HepG2 (cell line): ENCODE data around the gene STX10. TPM values are rescaled to one million over a fixed set of nuclear protein-coding genes. Genes with fewer than 3 reads are reported as not detected.
A peak's percentile ranks its signal among the peaks of the same experiment; 100 is the strongest.

ENCODE experiments used
- CBFB ChIP-seq: sonication (generic); formaldehyde crosslinking; IDR thresholded peaks from 2 replicates; pipeline ENCODE4 v1.4.0; 2020; ENCODE audit warnings: missing genetic modification reagents
- CEBPG ChIP-seq: IDR thresholded peaks from 2 replicates; pipeline ENCODE4 v1.6.1; 2016
- CENPX ChIP-seq: sonication (generic); formaldehyde crosslinking; IDR thresholded peaks from 2 replicates; pipeline ENCODE4 v1.9.0; 2021; ENCODE audit warnings: mild to moderate bottlenecking, missing genetic modification reagents, moderate library complexity
- CHD2 ChIP-seq: IDR thresholded peaks from 2 replicates; pipeline ENCODE4 v1.6.1; 2011; ENCODE audit warnings: low read depth, low read length, improper control_type of control experiment
- DNMT1 ChIP-seq: sonication (generic); formaldehyde crosslinking; IDR thresholded peaks from 2 replicates; pipeline ENCODE4 v1.5.1; 2020; ENCODE audit warnings: mild to moderate bottlenecking, missing genetic modification reagents
- GATA4 ChIP-seq: sonication (generic); IDR thresholded peaks from 2 replicates; pipeline ENCODE4 v1.6.1; 2016; ENCODE audit warnings: antibody characterized with exemption, low read depth, borderline replicate concordance
- GATAD1 ChIP-seq: IDR thresholded peaks from 2 replicates; pipeline ENCODE4 v1.6.1; 2016; ENCODE audit warnings: missing genetic modification reagents, missing compliant biosample characterization
- ISL2 ChIP-seq: sonication (generic); formaldehyde crosslinking; IDR thresholded peaks from 2 replicates; pipeline ENCODE4 v1.5.0; 2020; ENCODE audit warnings: missing genetic modification reagents
- MTA1 ChIP-seq: sonication (generic); formaldehyde crosslinking; IDR thresholded peaks from 2 replicates; pipeline ENCODE4 v1.4.0; 2020; ENCODE audit warnings: missing genetic modification reagents, mild to moderate bottlenecking, borderline replicate concordance
- MXD4 ChIP-seq: IDR thresholded peaks from 2 replicates; pipeline ENCODE4 v1.6.1; 2016; ENCODE audit warnings: mild to moderate bottlenecking, missing biosample characterization, missing genetic modification reagents
- NFATC3 ChIP-seq: sonication (generic); formaldehyde crosslinking; IDR thresholded peaks from 2 replicates; pipeline ENCODE4 v1.5.1; 2020; ENCODE audit warnings: mild to moderate bottlenecking, missing genetic modification reagents
- PHF5A ChIP-seq: IDR thresholded peaks from one replicate; pipeline ENCODE4 v1.6.1; 2018; ENCODE audit warnings: low read depth, missing genetic modification reagents; ENCODE audit not compliant: unreplicated experiment
- PTBP1 ChIP-seq: fragments of 200-400 bp; formaldehyde crosslinking; IDR thresholded peaks from 2 replicates; pipeline ENCODE4 v1.6.1; 2018; ENCODE audit warnings: low read length, low read depth; ENCODE audit not compliant: poor library complexity, severe bottlenecking
- RCOR2 ChIP-seq: IDR thresholded peaks from 2 replicates; pipeline ENCODE4 v1.6.1; 2016; ENCODE audit warnings: missing biosample characterization, missing genetic modification reagents
- SRSF9 ChIP-seq: fragments of 200-400 bp; formaldehyde crosslinking; IDR thresholded peaks from 2 replicates; pipeline ENCODE4 v1.6.1; 2018; ENCODE audit warnings: borderline replicate concordance, mild to moderate bottlenecking, low read depth, low read length; ENCODE audit not compliant: insufficient read depth, poor library complexity, severe bottlenecking
- SRY ChIP-seq: sonication (generic); formaldehyde crosslinking; IDR thresholded peaks from 2 replicates; pipeline ENCODE4 v1.8.0; 2022; ENCODE audit warnings: mild to moderate bottlenecking, missing genetic modification reagents
- ZBTB3 ChIP-seq: sonication (generic); formaldehyde crosslinking; IDR thresholded peaks from 2 replicates; pipeline ENCODE4 v1.4.0; 2020; ENCODE audit warnings: low read depth, mild to moderate bottlenecking, moderate library complexity, missing genetic modification reagents, borderline replicate concordance
- ZNF550 ChIP-seq: sonication (generic); formaldehyde crosslinking; IDR thresholded peaks from 2 replicates; pipeline ENCODE4 v1.4.0; 2020; ENCODE audit warnings: mild to moderate bottlenecking, missing genetic modification reagents, borderline replicate concordance
- ZNF556 ChIP-seq: sonication (generic); formaldehyde crosslinking; IDR thresholded peaks from 2 replicates; pipeline ENCODE4 v1.4.0; 2020; ENCODE audit warnings: mild to moderate bottlenecking, missing genetic modification reagents, borderline replicate concordance
- ZNF577 ChIP-seq: sonication (generic); formaldehyde crosslinking; IDR thresholded peaks from 2 replicates; pipeline ENCODE4 v1.4.0; 2020; ENCODE audit warnings: mild to moderate bottlenecking, low read depth, missing genetic modification reagents, borderline replicate concordance
- ZNF788 ChIP-seq: sonication (generic); formaldehyde crosslinking; IDR thresholded peaks from 2 replicates; pipeline ENCODE4 v1.5.0; 2020; ENCODE audit warnings: mild to moderate bottlenecking, missing genetic modification reagents, borderline replicate concordance
- polyA plus RNA-seq, 8 experiments: library from polyadenylated mRNA; depleted of rRNA in 3 of 8; stranded (reverse) in 7 of 8; unstranded in 1 of 8; fragments of >200 nt; fragmentation: Illumina TruSeq in 4 of 8; extraction: Trizol in 4 of 8; gene quantifications; 2 replicates each; pipeline versions ENCODE4 v1.2.1 to v1.2.3, GENCODE V29; 2011 to 2016; ENCODE audit warnings: low read depth in 4 of 8, missing spikeins in 1 of 8, mixed read lengths in 1 of 8; ENCODE audit not compliant: insufficient read depth in 1 of 8
- total RNA-seq, 5 experiments: library from RNA; depleted of rRNA; stranded (reverse); fragments of >200 nt; fragmentation: Illumina TruSeq; extraction: Trizol; gene quantifications; 2 replicates each; pipeline ENCODE4 v1.2.3, GENCODE V29; 2016; ENCODE audit warnings: low read depth in 1 of 5
- TF ChIP-seq, protein P1 (sequence below): sonication (generic); formaldehyde crosslinking; IDR thresholded peaks from 2 replicates; pipeline ENCODE4 v1.4.0; 2020; ENCODE audit warnings: mild to moderate bottlenecking, missing genetic modification reagents
- TF ChIP-seq, protein P2 (sequence below): sonication (generic); formaldehyde crosslinking; IDR thresholded peaks from 2 replicates; pipeline ENCODE4 v1.8.0; 2022; ENCODE audit warnings: mild to moderate bottlenecking, missing genetic modification reagents; ENCODE audit not compliant: insufficient replicate concordance
- TF ChIP-seq, protein P3 (sequence below): sonication (generic); formaldehyde crosslinking; IDR thresholded peaks from 2 replicates; pipeline ENCODE4 v1.4.0; 2020; ENCODE audit warnings: missing genetic modification reagents
- TF ChIP-seq, protein P4 (sequence below): sonication (generic); formaldehyde crosslinking; conservative IDR thresholded peaks from 2 replicates; pipeline ENCODE4 v1.8.0; 2022; ENCODE audit warnings: mild to moderate bottlenecking, moderate library complexity, missing genetic modification reagents

STX10 gene
- total and polyA plus RNA-seq, 2 of the 13 experiments (the other 11 are each of a cell fraction or from before 2014, with no cell fraction given), result 47.9 to 66.4 TPM

DNA sequence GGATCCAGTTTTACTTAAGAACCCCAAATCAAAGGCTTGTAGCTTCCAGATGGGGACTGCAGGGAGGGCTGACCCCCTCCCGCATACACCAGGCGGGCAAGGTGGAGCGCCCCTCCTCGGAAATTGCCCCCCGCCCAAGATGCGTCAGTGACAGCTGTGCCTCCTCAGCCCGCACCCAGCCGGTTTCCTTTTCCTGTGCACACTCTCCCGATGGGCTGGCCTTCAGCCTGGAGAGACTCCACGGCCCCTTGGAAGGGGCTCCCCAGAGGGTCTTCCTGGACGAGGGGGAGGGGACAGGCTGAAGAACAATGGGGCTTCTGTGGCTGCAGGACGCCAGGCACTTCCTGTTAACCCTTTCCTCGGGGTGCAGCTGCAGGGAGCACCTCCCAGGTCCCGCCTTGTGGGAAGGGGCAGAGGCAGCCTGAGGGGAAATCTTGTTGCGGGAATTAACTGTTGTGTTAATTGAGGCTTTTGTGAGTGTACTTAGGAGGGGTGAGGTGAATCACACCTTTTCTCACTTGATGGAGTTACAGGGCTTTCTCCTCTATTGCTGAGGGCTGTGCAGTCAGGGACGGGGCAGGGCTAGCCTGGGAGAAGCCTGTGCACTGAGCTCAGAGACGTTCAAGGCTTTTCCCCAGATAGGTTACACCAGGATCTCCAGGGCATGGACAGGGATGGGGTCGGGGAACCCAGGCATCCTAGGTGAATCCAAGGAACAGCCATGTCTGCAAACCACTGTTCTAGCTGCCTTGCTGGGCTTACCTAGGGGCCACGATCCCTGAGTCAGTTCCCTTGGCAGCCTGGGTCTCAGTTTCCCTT is 14.4 kb upstream of the STX10 start (continued):
- TF ChIP-seq, protein P1, sequence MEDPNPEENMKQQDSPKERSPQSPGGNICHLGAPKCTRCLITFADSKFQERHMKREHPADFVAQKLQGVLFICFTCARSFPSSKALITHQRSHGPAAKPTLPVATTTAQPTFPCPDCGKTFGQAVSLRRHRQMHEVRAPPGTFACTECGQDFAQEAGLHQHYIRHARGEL (CRISPR knock-in tag), result no peak
- TF ChIP-seq, protein P2, sequence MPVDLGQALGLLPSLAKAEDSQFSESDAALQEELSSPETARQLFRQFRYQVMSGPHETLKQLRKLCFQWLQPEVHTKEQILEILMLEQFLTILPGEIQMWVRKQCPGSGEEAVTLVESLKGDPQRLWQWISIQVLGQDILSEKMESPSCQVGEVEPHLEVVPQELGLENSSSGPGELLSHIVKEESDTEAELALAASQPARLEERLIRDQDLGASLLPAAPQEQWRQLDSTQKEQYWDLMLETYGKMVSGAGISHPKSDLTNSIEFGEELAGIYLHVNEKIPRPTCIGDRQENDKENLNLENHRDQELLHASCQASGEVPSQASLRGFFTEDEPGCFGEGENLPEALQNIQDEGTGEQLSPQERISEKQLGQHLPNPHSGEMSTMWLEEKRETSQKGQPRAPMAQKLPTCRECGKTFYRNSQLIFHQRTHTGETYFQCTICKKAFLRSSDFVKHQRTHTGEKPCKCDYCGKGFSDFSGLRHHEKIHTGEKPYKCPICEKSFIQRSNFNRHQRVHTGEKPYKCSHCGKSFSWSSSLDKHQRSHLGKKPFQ, result peak; percentile 32
- TF ChIP-seq ZNF556 (CRISPR knock-in tag), result no peak
- peak; percentile 86 for TF ChIP-seq ZNF788 (CRISPR knock-in tag)
- TF ChIP-seq MTA1, result peak; percentile 90; the same call in 1 of the 2 replicates
- TF ChIP-seq ISL2 (CRISPR knock-in tag), result peak; percentile 69; the same call in 1 of the 2 replicates
- TF ChIP-seq NFATC3 (CRISPR knock-in tag), result no peak
- TF ChIP-seq ZNF577 (CRISPR knock-in tag), result no peak
- TF ChIP-seq ZNF550, result no peak
- TF ChIP-seq PHF5A (CRISPR knock-in tag), result peak; percentile 69
- TF ChIP-seq CEBPG, result peak; percentile 27; the same call in 1 of the 2 replicates
- TF ChIP-seq MXD4 (CRISPR knock-in tag), result 0 out of 2 replicates have a peak, but pooled peaks have one; percentile 23
- TF ChIP-seq ZBTB3 (CRISPR knock-in tag), result no peak
- TF ChIP-seq, protein P3, sequence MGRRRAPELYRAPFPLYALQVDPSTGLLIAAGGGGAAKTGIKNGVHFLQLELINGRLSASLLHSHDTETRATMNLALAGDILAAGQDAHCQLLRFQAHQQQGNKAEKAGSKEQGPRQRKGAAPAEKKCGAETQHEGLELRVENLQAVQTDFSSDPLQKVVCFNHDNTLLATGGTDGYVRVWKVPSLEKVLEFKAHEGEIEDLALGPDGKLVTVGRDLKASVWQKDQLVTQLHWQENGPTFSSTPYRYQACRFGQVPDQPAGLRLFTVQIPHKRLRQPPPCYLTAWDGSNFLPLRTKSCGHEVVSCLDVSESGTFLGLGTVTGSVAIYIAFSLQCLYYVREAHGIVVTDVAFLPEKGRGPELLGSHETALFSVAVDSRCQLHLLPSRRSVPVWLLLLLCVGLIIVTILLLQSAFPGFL (CRISPR knock-in tag), result no peak
- TF ChIP-seq PTBP1, result no peak
- peak; percentile 57 for TF ChIP-seq GATAD1 (CRISPR knock-in tag)
- TF ChIP-seq, protein P4, sequence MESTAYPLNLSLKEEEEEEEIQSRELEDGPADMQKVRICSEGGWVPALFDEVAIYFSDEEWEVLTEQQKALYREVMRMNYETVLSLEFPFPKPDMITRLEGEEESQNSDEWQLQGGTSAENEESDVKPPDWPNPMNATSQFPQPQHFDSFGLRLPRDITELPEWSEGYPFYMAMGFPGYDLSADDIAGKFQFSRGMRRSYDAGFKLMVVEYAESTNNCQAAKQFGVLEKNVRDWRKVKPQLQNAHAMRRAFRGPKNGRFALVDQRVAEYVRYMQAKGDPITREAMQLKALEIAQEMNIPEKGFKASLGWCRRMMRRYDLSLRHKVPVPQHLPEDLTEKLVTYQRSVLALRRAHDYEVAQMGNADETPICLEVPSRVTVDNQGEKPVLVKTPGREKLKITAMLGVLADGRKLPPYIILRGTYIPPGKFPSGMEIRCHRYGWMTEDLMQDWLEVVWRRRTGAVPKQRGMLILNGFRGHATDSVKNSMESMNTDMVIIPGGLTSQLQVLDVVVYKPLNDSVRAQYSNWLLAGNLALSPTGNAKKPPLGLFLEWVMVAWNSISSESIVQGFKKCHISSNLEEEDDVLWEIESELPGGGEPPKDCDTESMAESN (CRISPR knock-in tag), result peak; percentile 75; the same call in 1 of the 2 replicates
- TF ChIP-seq CHD2, result peak; percentile 52; the same call in 1 of the 2 replicates
- no peak for TF ChIP-seq SRSF9
- 0 out of 2 replicates have a peak, but pooled peaks have one; percentile 49 for TF ChIP-seq RCOR2
- TF ChIP-seq CBFB (CRISPR knock-in tag), result peak; percentile 75
- no peak for TF ChIP-seq SRY (CRISPR knock-in tag)
- TF ChIP-seq DNMT1 (CRISPR knock-in tag), result no peak
- no peak for TF ChIP-seq CENPX (CRISPR knock-in tag)
- TF ChIP-seq GATA4, result peak; percentile 38; the same call in 1 of the 2 replicates
